ENCODE data around the gene KIZ.

KIZ gene

DNA sequence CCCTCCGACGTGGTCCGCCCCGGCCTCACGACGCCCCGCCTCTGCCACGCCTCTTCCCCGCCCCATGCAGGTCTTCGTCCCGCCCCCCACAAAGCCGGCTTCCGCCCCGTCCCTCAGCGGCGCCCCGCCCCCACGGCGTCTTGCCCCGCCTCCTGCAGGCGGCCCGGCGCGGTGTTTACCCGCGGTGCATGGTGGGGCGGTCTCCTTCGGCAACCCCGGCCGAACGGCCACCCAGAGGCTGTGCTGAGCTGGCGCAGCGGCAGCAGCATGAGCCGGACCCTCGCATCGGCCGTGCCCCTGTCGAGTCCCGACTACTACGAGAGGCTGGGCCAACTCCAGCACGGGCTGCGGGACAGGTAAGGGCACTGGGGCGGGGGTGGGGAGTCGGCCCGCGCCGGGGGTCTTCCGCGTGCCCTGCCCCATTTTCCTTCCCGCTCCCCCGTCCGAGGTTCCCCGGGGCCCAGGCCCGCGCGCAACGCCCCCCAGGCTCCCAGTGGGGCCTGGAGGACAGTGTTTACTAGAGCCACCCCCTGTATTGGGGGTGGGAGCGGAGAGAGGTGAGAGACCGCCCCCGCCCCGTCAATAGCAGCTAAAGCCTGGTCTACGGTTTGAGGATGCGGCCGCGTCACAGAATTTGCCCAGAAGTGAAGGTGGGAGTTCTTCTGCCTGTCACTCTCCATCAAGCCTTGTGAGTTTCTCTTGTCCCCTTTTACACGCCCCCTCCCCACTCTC lies at the start of gene KIZ:
TSS of gene KIZ (plus strand) at position 234 of the 732 bp plus-strand sequence. CDS start at position 268, 34 bp downstream.
- peak; percentile 97 for DNase-seq (ENCODE audit: low spot score)

- no peak for DNase-seq (ENCODE audit: low spot score)
Observed at GRCh38 chr20:21077809-21078345, 48.0 kb upstream of the KIZ start.

- DNase-seq (ENCODE audit: low spot score): no peak
Observed at GRCh38 chr20:21082584-21082983, 43.3 kb upstream of the KIZ start.

GRCh38 chr20:21083825-21084325 lies 42.0 kb upstream of the KIZ start:
- no peak for DNase-seq (ENCODE audit: low spot score)

GRCh38 chr20:21087862-21088540 lies 37.9 kb upstream of the KIZ start:
- DNase-seq (ENCODE audit: low spot score): no peak

DNA sequence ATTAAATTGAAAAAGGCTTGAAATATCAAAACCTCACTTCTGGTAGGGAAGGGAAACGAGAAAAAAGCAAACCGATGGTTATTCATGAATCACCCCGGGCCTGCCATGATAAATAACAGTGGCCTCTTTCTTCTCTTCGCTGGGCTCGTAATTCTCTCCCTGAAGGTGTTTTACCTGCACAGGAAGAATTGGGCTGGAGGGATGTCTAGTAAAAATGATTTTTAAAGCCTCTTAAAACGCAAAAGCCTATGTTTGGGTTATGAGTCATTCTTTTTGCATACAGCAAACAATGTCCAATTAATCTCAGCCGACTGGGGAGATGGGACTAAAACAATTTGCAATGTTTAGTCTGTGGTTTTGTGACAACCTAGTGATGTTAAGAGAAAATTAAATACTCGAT lies 36.5 kb upstream of the KIZ start:
- DNase-seq (ENCODE audit: low spot score): no peak

GRCh38 chr20:21090111-21090618 lies 35.7 kb upstream of the KIZ start:
- DNase-seq (ENCODE audit: low spot score): no peak

GRCh38 chr20:21090721-21091120 lies 35.2 kb upstream of the KIZ start:
- DNase-seq (ENCODE audit: low spot score): no peak

DNA sequence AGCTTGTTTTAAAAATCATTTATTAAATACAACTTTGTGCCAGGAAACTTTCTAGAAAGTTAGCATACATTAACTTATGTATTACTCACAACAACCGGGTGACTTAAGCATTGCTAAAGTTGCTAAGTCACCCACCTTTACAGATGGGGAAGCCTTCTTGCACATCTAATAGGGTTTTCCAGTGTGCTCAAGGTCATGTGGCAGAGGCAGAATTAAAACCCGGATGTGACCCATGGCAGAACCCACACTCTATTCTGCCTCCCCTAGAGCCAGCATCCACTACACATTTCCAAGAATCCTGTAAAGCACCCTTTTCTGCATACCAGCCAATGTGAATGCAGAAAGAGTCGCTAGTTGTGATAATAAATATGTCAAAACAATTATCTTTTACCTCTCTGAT lies 33.1 kb upstream of the KIZ start:
- no peak for DNase-seq (ENCODE audit: low spot score)

DNA sequence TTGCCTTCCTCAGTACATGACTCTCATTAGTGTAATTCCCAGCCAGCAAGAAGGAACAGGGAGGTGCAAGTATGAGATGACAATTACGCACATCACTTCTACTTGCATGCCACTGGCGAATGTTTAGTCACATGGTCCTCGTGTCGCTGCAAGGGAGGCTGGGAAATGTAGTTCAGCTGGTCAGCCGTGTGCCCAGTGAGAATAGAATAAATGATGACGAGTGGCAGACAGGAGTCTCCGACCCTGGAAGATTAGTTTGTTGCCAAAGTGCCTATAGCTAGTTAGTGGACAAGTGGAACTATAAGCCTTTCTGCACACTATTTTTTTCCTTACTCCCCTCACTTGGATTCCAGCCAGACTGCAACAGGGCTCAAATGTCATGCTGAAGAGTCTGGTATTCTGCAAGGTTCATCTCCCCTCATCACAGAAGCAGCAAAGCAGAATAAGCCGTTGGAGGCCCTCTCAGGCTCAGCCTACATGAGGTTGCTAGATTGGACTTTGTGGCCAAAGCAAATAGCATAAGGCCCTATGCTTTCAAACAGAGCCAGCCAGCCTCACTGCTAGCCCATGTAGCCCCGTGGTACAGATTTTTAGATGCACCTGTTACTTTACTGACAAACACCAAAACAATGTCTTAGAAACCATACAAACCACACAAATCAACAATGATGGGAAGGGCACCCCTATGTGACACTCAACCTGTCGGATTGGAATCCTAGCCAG lies 29.4 kb upstream of the KIZ start:
- DNase-seq (ENCODE audit: low spot score): peak; percentile 27

DNA sequence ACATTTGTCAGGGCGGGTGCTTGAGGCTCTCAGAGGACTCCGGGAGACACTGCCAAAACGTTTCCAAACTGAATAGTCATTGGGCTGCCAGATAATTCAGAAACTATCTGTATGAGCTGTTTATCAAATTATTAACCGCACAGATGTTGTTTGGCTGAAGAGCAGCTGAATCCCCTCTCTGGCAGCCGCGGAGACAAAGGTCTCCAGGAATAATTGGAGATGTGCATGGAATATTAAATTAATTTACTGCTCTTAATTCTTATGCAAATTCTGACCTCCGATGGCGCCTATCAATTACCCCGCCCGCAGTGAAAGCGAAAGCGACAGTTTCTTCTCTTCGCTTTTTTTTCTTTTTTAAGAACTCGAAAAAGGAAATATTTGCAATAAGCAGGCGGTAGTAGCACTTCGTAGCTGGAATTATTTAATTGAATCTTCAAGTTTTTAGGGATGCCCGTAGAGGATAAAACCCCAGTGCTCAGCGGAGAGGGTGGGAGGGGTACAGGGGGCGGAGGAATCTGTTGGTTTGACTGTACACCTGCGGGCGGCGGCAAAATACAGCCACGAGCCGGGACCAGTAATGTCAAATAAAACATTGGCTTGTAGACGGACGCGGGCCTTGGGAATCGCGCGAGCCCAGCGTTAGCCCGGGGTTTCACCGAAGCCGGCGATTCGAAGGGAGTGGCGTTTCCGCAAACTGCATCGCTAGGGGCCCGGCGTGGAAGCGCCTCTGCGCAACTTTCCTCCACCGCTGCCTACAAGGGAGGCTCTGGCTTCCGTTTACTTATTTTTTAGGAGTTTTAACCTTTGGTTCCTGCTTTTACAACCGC lies 25.9 kb upstream of the KIZ start:
- no peak for DNase-seq (ENCODE audit: low spot score)

- no peak for DNase-seq (ENCODE audit: low spot score)
Observed at GRCh38 chr20:21100578-21101452, 25.1 kb upstream of the KIZ start.

- no peak for DNase-seq (ENCODE audit: low spot score)
Observed at GRCh38 chr20:21101453-21101931, 24.4 kb upstream of the KIZ start.

DNA sequence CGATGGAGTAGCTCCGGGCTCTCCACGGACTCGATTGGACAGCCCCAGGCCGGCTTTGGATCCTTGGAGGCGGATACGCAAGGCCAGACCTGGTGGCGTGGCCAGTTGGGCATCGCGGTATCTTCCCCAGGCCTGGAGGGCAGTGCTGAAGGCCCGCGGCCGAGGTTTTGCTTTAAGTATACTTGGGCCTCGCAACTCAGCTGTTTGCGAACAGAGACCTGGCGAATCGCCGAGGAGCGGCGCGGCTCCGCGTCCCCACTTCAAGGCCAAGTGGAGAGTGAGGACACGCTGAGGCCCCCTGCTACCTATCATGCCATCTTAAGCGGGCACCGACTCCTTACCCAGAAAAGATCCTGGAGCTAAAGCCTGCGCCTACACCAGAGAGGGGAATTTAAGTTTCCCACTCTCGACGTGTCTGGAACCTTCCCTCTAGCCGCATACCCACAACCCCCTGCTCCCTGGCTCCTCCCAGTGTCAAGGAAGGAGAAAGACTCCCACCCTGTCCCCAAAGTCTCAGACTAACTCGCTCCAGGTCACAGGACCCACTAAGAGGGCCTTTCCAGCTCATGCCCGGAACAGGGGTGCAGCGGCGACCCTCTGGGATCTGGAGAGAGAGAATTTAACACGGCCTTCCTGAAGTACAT lies 23.8 kb upstream of the KIZ start:
- no peak for DNase-seq (ENCODE audit: low spot score)

DNA sequence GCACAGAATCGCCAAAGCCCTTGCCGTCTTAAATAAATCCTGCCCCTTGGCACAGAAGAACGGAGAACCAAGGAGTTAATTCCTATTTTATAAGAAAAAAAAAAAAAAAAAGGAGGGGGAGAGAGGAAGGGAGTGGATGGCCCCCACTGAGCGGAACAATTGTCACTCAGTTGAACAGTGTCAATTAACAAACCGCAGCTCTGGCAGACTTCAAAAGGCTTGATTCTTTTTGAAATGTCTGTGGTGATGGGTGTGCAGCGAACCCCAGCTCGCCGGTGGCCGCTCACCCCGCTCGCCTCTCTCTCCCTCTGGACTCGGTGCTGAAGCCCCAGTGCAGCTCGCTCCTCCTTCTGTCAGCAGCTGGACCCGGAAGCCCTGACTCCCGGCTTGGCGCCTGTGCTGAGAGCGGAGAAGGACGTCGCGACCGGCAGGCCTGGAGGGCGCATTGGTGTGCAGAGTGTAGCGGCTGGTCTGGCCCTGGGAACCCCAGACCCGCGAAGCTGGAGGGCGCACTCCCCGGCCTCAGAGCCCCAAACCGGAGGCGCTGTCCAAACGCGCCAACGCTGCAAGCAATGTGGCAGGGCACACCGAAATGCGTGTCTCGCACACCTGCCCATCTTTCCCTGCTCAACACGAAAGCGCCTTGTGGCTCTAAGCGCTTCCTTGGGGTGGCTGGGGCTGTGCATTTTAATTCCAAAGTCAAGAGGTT lies 23.1 kb upstream of the KIZ start:
- peak; percentile 36 for DNase-seq (ENCODE audit: low spot score)

- no peak for DNase-seq (ENCODE audit: low spot score)
Observed at GRCh38 chr20:21103582-21104465, 22.1 kb upstream of the KIZ start.

- DNase-seq (ENCODE audit: low spot score): no peak
Observed at GRCh38 chr20:21104466-21104761, 21.5 kb upstream of the KIZ start.

- no peak for DNase-seq (ENCODE audit: low spot score)
Observed at GRCh38 chr20:21104921-21105320, 21.0 kb upstream of the KIZ start.

Data from AG08395 (cell line).